H1 (cell line): ENCODE data around the gene CDK4. TPM values are rescaled to one million over a fixed set of nuclear protein-coding genes. Genes with fewer than 3 reads are reported as not detected.

Experiments used
- CTCF ChIA-PET: fragments of 300-600 bp; sonication (Branson Sonifier 250); formaldehyde crosslinking; loops from one replicate; lab custom pipeline; 2021; ENCODE audit not compliant: partially characterized antibody; lab: Charles Lee
- POLR2A ChIA-PET: fragments of 300-600 bp; sonication (Branson Sonifier 250); formaldehyde crosslinking; loops from one replicate; lab custom pipeline; 2021; ENCODE audit warnings: inconsistent platforms; ENCODE audit not compliant: partially characterized antibody; lab: Charles Lee
- DNase-seq, 2 experiments: peaks; one replicate each; pipeline versions ENCODE4 v3.0.0 to v3.0.0-alpha.2; 2010 to 2022; ENCODE audit warnings: low spot score in 2 of 2, low read depth in 1 of 2, mixed read lengths in 1 of 2
- FAIRE-seq: peaks from 2 replicates; lab custom pipeline; 2011; peaks lifted over from hg19 to GRCh38; lab: Jason Lieb, UNC
- H2AFZ ChIP-seq: 2 replicates; pipeline ENCODE4 v1.8.1; 2012; ENCODE audit warnings: low read length, inconsistent platforms
- H2AK5ac ChIP-seq: 2 replicates; pipeline ENCODE4 v1.6.1; 2013; ENCODE audit warnings: low read depth, low read length
- H2BK120ac ChIP-seq: replicated peaks from 2 replicates; pipeline ENCODE3; 2013; ENCODE audit warnings: low read depth, low read length, inconsistent platforms
- H2BK12ac ChIP-seq: 2 replicates; pipeline ENCODE4 v1.6.1; 2013; ENCODE audit warnings: low read depth, low read length
- H2BK15ac ChIP-seq: 2 replicates; pipeline ENCODE4 v1.6.1; 2013; ENCODE audit warnings: low read length
- H2BK20ac ChIP-seq: 2 replicates; pipeline ENCODE4 v1.6.1; 2013; ENCODE audit warnings: low read length
- H2BK5ac ChIP-seq: 2 replicates; pipeline ENCODE4 v1.6.1; 2013; ENCODE audit warnings: low read depth, low read length
- H3K14ac ChIP-seq: 2 replicates; pipeline ENCODE4 v1.6.1; 2013; ENCODE audit warnings: inconsistent platforms; ENCODE audit not compliant: insufficient read length
- H3K18ac ChIP-seq: 2 replicates; pipeline ENCODE4 v1.6.1; 2013; ENCODE audit warnings: low read length; ENCODE audit errors: extremely low read depth
- H3K23ac ChIP-seq: 2 replicates; pipeline ENCODE4 v1.6.1; 2013; ENCODE audit warnings: inconsistent platforms; ENCODE audit not compliant: insufficient read length
- H3K23me2 ChIP-seq: 2 replicates; pipeline ENCODE4 v1.6.1; 2013; ENCODE audit warnings: low read depth, low read length
- H3K27ac ChIP-seq: 2 replicates; pipeline ENCODE4 v1.6.1; 2011; ENCODE audit warnings: low read depth, low read length, inconsistent platforms
- H3K27me3 ChIP-seq, 4 experiments: replicated peaks in 1 of 4; 1 replicate in 1 of 4; 2 replicates in 3 of 4; pipeline versions ENCODE4 v1.6.1 to v1.8.1; 2011 to 2013; ENCODE audit warnings: low read length in 3 of 4, mild to moderate bottlenecking in 3 of 4, inconsistent platforms in 2 of 4, mixed read lengths in 2 of 4, moderate library complexity in 1 of 4; ENCODE audit not compliant: control insufficient read depth in 3 of 4, insufficient read depth in 3 of 4; ENCODE audit errors: extremely low read depth in 1 of 4
- H3K36me3 ChIP-seq, 4 experiments: 2 replicates each; pipeline versions ENCODE4 v1.6.1 to v1.8.1; 2011 to 2013; ENCODE audit warnings: mild to moderate bottlenecking in 4 of 4, low read length in 3 of 4, moderate library complexity in 2 of 4, control low read depth in 1 of 4, inconsistent platforms in 1 of 4; ENCODE audit not compliant: insufficient read depth in 4 of 4, control insufficient read depth in 2 of 4
- H3K4ac ChIP-seq: replicated peaks from 2 replicates; pipeline ENCODE3; 2013; ENCODE audit warnings: low read length, low read depth, mixed read lengths, inconsistent platforms; ENCODE audit not compliant: insufficient read length
- H3K4me1 ChIP-seq, 4 experiments: replicated peaks in 1 of 4; 1 replicate in 1 of 4; 2 replicates in 3 of 4; pipeline versions ENCODE4 v1.6.1 to v1.8.1; 2011 to 2013; ENCODE audit warnings: low read length in 3 of 4, inconsistent platforms in 2 of 4, mixed read lengths in 1 of 4; ENCODE audit not compliant: insufficient read depth in 4 of 4, control insufficient read depth in 3 of 4
- H3K4me2 ChIP-seq, 2 experiments: 2 replicates each; pipeline versions ENCODE4 v1.6.1 to v1.8.1; 2011 to 2013; ENCODE audit warnings: low read depth in 2 of 2, low read length in 2 of 2, control low read depth in 1 of 2, inconsistent platforms in 1 of 2, mild to moderate bottlenecking in 1 of 2; ENCODE audit not compliant: insufficient read depth in 1 of 2
- H3K4me3 ChIP-seq, 4 experiments: fragments of 200-600, 300-600 bp in 1 of 4; sonication (generic), shearing (Covaris generic), sonication (Bioruptor Twin) in 1 of 4; 2 replicates each; pipeline versions ENCODE4 v1.5.1 to v1.8.1; 2011 to 2016; ENCODE audit warnings: low read length in 4 of 4, low read depth in 3 of 4, control low read depth in 2 of 4, inconsistent platforms in 2 of 4, mild to moderate bottlenecking in 2 of 4, mixed read lengths in 1 of 4, moderate library complexity in 1 of 4; ENCODE audit not compliant: insufficient read depth in 2 of 4; ENCODE audit errors: extremely low read depth in 1 of 4
- H3K56ac ChIP-seq: replicated peaks from 2 replicates; pipeline ENCODE3; 2013; ENCODE audit warnings: low read depth, mild to moderate bottlenecking, mixed read lengths, low read length, inconsistent platforms; ENCODE audit not compliant: insufficient read length
- H3K79me1 ChIP-seq: 2 replicates; pipeline ENCODE4 v1.6.1; 2013; ENCODE audit warnings: low read depth, low read length, control low read depth
- H3K79me2 ChIP-seq, 2 experiments: 2 replicates each; pipeline versions ENCODE4 v1.6.1 to v1.8.1; 2012 to 2013; ENCODE audit warnings: low read length in 2 of 2, mild to moderate bottlenecking in 2 of 2, inconsistent platforms in 1 of 2; ENCODE audit not compliant: insufficient read depth in 2 of 2, control insufficient read depth in 1 of 2
- H3K9ac ChIP-seq, 4 experiments: replicated peaks in 1 of 4; 1 replicate in 1 of 4; 2 replicates in 3 of 4; pipeline versions ENCODE4 v1.6.1 to v1.8.1; 2011 to 2013; ENCODE audit warnings: low read depth in 3 of 4, low read length in 3 of 4, control low read depth in 2 of 4, mild to moderate bottlenecking in 2 of 4, moderate library complexity in 2 of 4, inconsistent platforms in 1 of 4; ENCODE audit errors: extremely low read depth in 1 of 4
- H3K9me3 ChIP-seq, 2 experiments: 2 replicates each; pipeline versions ENCODE4 v1.6.1 to v1.8.1; 2012 to 2013; ENCODE audit warnings: mild to moderate bottlenecking in 2 of 2, moderate library complexity in 2 of 2, control low read depth in 1 of 2, inconsistent platforms in 1 of 2, low read depth in 1 of 2, low read length in 1 of 2, mixed read lengths in 1 of 2; ENCODE audit not compliant: insufficient read depth in 2 of 2
- H4K20me1 ChIP-seq, 2 experiments: replicated peaks in 1 of 2; 2 replicates each; pipeline versions ENCODE3 to v1.8.1; 2011 to 2013; ENCODE audit warnings: inconsistent platforms in 2 of 2, low read length in 2 of 2, mild to moderate bottlenecking in 1 of 2; ENCODE audit not compliant: insufficient read depth in 2 of 2, control insufficient read depth in 1 of 2
- H4K5ac ChIP-seq: 2 replicates; pipeline ENCODE4 v1.6.1; 2013; ENCODE audit warnings: low read length, low read depth, mixed read lengths, inconsistent platforms; ENCODE audit not compliant: insufficient read length
- H4K8ac ChIP-seq: 2 replicates; pipeline ENCODE4 v1.8.0; 2013; ENCODE audit warnings: mild to moderate bottlenecking, moderate library complexity, low read length, inconsistent platforms; ENCODE audit not compliant: insufficient read depth; ENCODE audit errors: extremely low read depth
- H4K91ac ChIP-seq: replicated peaks from 2 replicates; pipeline ENCODE3; 2013; ENCODE audit warnings: low read length, mixed read lengths, inconsistent platforms; ENCODE audit not compliant: insufficient read length
- MAFK ChIP-seq: IDR thresholded peaks from 2 replicates; pipeline ENCODE4 v1.6.1; 2012; ENCODE audit warnings: low read depth, mild to moderate bottlenecking, improper control_type of control experiment, low read length
- RAD21 ChIP-seq, 2 experiments: IDR thresholded peaks in 1 of 2; conservative IDR thresholded peaks in 1 of 2; 2 replicates each; pipeline ENCODE4 v1.6.1; 2011; ENCODE audit warnings: low read depth in 2 of 2, low read length in 2 of 2, improper control_type of control experiment in 1 of 2, inconsistent platforms in 1 of 2, mild to moderate bottlenecking in 1 of 2, moderate library complexity in 1 of 2
- WGBS, 2 experiments: shearing (Covaris generic) in 1 of 2; methylation state at CpG; one replicate each; pipeline versions ENCODE4 v1.1.6 to v1.1.7; 2013 to 2015; ENCODE audit warnings: low lambda C conversion rate in 2 of 2, mixed read lengths in 2 of 2, inconsistent platforms in 1 of 2, low coverage in 1 of 2, missing lambda C conversion rate in 1 of 2; ENCODE audit not compliant: insufficient replicate concordance in 2 of 2, insufficient coverage in 1 of 2, insufficient read length in 1 of 2; ENCODE audit errors: extremely low coverage in 1 of 2, missing lambda C conversion rate in 1 of 2; 5-methylcytosine and 5-hydroxymethylcytosine counted together
- polyA plus RNA-seq, 7 experiments: library from polyadenylated mRNA; depleted of rRNA in 3 of 7; stranded (reverse) in 5 of 7; unstranded in 2 of 7; fragments of >200 nt in 5 of 7; fragments of 200-250 nt in 2 of 7; gene quantifications; 1 replicate in 5 of 7; 2 replicates in 1 of 7; 4 replicates in 1 of 7; pipeline versions ENCODE4 v1.2.1 to v1.2.3, GENCODE V29; 2011 to 2013; ENCODE audit warnings: missing spikeins in 2 of 7, mixed read lengths in 2 of 7
- total RNA-seq: library from RNA; stranded (reverse); fragmentation: NEBNext Ultra II Directional; extraction: Animal tissue kit (Norgen Biotek cat#: 25700); gene quantifications from 2 replicates; pipeline ENCODE4 v1.2.1, GENCODE V29; 2021
- TF ChIP-seq, protein P1 (sequence below), 3 experiments: IDR thresholded peaks; 1 replicate in 2 of 3; 2 replicates in 1 of 3; pipeline versions ENCODE4 v1.5.1 to v1.6.1; 2011; ENCODE audit warnings: low read length in 3 of 3, mild to moderate bottlenecking in 3 of 3, inconsistent platforms in 2 of 3, low read depth in 1 of 3, moderate library complexity in 1 of 3; ENCODE audit not compliant: insufficient read depth in 1 of 3; ENCODE audit errors: control extremely low read depth in 1 of 3

Gene CDK4
- total and polyA plus RNA-seq, 2 of the 8 experiments (the other 6 are each of a cell fraction or from before 2014, with no cell fraction given): 174 to 368 TPM

DNA sequence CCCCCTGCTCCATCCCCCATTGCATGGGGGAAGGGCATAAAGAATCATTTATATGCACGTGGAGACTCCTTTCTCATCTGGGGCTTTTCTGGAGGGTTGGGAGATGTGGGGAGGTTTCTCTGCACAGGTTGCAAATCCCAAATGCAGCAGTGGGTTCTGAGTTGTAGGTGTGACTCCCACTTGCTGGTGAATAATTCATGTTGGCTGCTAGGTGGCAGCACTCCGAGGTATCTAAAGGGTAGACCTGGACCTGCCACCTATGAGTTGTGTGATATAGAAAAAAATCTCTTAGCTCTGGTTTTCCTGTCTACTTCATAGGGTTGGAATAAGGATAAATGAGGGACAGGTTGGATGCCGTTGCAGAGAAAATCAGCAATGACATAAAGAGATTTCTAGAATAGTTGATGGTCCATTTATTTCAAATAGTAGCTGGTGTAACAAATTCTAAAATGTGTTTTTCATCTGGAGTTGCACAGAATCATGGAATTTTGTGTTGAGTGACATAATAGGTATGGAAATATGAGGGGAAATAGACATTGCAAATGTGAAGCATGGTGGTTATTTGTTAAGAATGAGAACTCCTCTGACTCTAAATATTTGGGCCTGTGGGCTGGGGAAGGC is 7.4 kb upstream of the CDK4 start:
- H4K91ac ChIP-seq: no peak overlapping the region
- CTCF ChIA-PET: interaction anchor here (0.8 to 3.9 kb wide), 20 partner anchors 9 to 1502 kb away, joined by 3 to 28 read pairs (median 5); partner anchors contain the start of genes ANKRD52, CYP27B1, EEF1AKMT3 and METTL1
- H2BK5ac ChIP-seq: no peak overlapping the region
- H3K23ac ChIP-seq: no peak overlapping the region
- no peak overlapping the region for H2AK5ac ChIP-seq
- H3K14ac ChIP-seq: no peak overlapping the region
- H3K79me2 ChIP-seq: no peaks in the 10 kb centered on the region
- H4K5ac ChIP-seq: no peak overlapping the region
- H2BK15ac ChIP-seq: no peak overlapping the region
- H3K79me1 ChIP-seq: no peaks in the 10 kb centered on the region
- no peaks in the 10 kb centered on the region for H3K9me3 ChIP-seq
- peaks cover 3 to 15% of the 10 kb centered on the region in 2 experiments for H4K20me1 ChIP-seq
- H3K23me2 ChIP-seq: peaks cover 6% of the 10 kb centered on the region
- H3K4ac ChIP-seq: no peak overlapping the region
- H2AFZ ChIP-seq: no peak overlapping the region
- no peak overlapping the region for H3K56ac ChIP-seq
- peaks cover 0 to 4% (median 0%) of the 10 kb centered on the region in 4 experiments; a peak in 2 of 8 replicates for H3K36me3 ChIP-seq
- WGBS, 2 experiments: 37% methylated on average over 3 of the region's 3 CpGs; no CpG with 5 or more reads in 1 of the 2 experiments
- H2BK12ac ChIP-seq: no peak overlapping the region
- peaks cover 12 to 41% (median 33%) of the 10 kb centered on the region in 4 experiments for H3K27me3 ChIP-seq
- no peak overlapping the region for H3K4me2 ChIP-seq
- H3K18ac ChIP-seq: no peak overlapping the region
- DNase-seq: no peak
- H3K9ac ChIP-seq: no peak overlapping the region
- no peak overlapping the region for H3K4me3 ChIP-seq
- POLR2A ChIA-PET: interaction anchor here (0.6 to 5.4 kb wide), 10 partner anchors 8 to 154 kb away, joined by 3 to 21 read pairs (median 3); partner anchors contain the start of genes AGAP2, EEF1AKMT3, METTL1 and TSPAN31
- no peak overlapping the region for H2BK120ac ChIP-seq
- TF ChIP-seq, protein P1, sequence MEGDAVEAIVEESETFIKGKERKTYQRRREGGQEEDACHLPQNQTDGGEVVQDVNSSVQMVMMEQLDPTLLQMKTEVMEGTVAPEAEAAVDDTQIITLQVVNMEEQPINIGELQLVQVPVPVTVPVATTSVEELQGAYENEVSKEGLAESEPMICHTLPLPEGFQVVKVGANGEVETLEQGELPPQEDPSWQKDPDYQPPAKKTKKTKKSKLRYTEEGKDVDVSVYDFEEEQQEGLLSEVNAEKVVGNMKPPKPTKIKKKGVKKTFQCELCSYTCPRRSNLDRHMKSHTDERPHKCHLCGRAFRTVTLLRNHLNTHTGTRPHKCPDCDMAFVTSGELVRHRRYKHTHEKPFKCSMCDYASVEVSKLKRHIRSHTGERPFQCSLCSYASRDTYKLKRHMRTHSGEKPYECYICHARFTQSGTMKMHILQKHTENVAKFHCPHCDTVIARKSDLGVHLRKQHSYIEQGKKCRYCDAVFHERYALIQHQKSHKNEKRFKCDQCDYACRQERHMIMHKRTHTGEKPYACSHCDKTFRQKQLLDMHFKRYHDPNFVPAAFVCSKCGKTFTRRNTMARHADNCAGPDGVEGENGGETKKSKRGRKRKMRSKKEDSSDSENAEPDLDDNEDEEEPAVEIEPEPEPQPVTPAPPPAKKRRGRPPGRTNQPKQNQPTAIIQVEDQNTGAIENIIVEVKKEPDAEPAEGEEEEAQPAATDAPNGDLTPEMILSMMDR (IDR thresholded peaks at IDR 0.05; ENCODE audit: control extremely low read depth in 1 of 3, insufficient read depth in 1 of 3, low read depth in 1 of 3, low read length in 3 of 3): peak; percentile 47 to 66 (median 59)
- peak in 1 of 2 experiments; percentile 7; a peak in 1 of 4 replicates for TF ChIP-seq RAD21 (IDR thresholded peaks at IDR 0.05 in 1 of 2, conservative IDR thresholded peaks at IDR 0.05 in 1 of 2; ENCODE audit: low read depth in 2 of 2, low read length in 2 of 2)
- TF ChIP-seq MAFK: no peak
- H3K4me1 ChIP-seq: peaks cover 0 to 9% (median 6%) of the 10 kb centered on the region in 4 experiments; a peak in 6 of 7 replicates
- FAIRE-seq: peak; percentile 45
- no peak overlapping the region for H2BK20ac ChIP-seq
- H3K27ac ChIP-seq: no peak overlapping the region
- no peak overlapping the region for H4K8ac ChIP-seq
